GM23338 (cell line): ENCODE results near the gene ZNF532. TPM values are rescaled to one million over a fixed set of nuclear protein-coding genes. Genes with fewer than 3 reads are reported as not detected.

Experiments used
- ATAC-seq: fragments of 200-7000 bp; cut with Tn5 transposase; 3 replicates; pipeline ENCODE4 v1.9.1; 2020
- DNase-seq: peaks from one replicate; pipeline ENCODE4 v3.0.0-alpha.2; 2015; ENCODE audit warnings: low spot score
- H2AFZ ChIP-seq: fragments of 200-600 bp; sonication (generic); 2 replicates; pipeline ENCODE4 v1.8.0; 2016; ENCODE audit warnings: antibody characterized with exemption, mild to moderate bottlenecking, moderate library complexity
- H3F3A ChIP-seq: fragments of 200-600 bp; sonication (generic); replicated peaks from 2 replicates; pipeline ENCODE4 v1.8.0; 2017; ENCODE audit warnings: antibody characterized with exemption, mixed run types, low read depth
- H3K27ac ChIP-seq: fragments of 200-600 bp; sonication (generic); 2 replicates; pipeline ENCODE4 v1.6.1; 2016; ENCODE audit warnings: low read depth
- H3K27me3 ChIP-seq: fragments of 200-600 bp; sonication (generic); 2 replicates; pipeline ENCODE4 v1.8.0; 2016; ENCODE audit warnings: mild to moderate bottlenecking, mixed run types, moderate library complexity; ENCODE audit not compliant: insufficient read depth
- H3K36me3 ChIP-seq: fragments of 200-600 bp; sonication (generic); 2 replicates; pipeline ENCODE4 v1.8.0; 2016; ENCODE audit warnings: mild to moderate bottlenecking; ENCODE audit not compliant: insufficient read depth
- H3K4me1 ChIP-seq: fragments of 200-600 bp; sonication (generic); 2 replicates; pipeline ENCODE4 v1.8.0; 2016; ENCODE audit warnings: mild to moderate bottlenecking, moderate library complexity; ENCODE audit not compliant: insufficient read depth
- H3K4me2 ChIP-seq: fragments of 200-600 bp; sonication (generic); 2 replicates; pipeline ENCODE4 v1.7.1; 2017; ENCODE audit warnings: mixed run types
- H3K4me3 ChIP-seq: fragments of 200-600 bp; sonication (generic); 2 replicates; pipeline ENCODE4 v1.6.1; 2016; ENCODE audit warnings: mixed run types
- H3K79me2 ChIP-seq: fragments of 200-600 bp; sonication (generic); replicated peaks from 2 replicates; pipeline ENCODE4 v1.8.0; 2017; ENCODE audit warnings: mild to moderate bottlenecking; ENCODE audit not compliant: insufficient read depth
- H3K9me2 ChIP-seq: fragments of 200-600 bp; sonication (generic); 2 replicates; pipeline ENCODE4 v1.8.0; 2017; ENCODE audit not compliant: insufficient read depth
- H4K20me1 ChIP-seq: fragments of 200-600 bp; sonication (generic); replicated peaks from 2 replicates; pipeline ENCODE4 v1.8.0; 2017; ENCODE audit warnings: mild to moderate bottlenecking; ENCODE audit not compliant: insufficient read depth
- H3K27ac Mint-ChIP-seq: 2 replicates; pipeline ENCODE4 v1.8.0; 2020; ENCODE audit warnings: inconsistent platforms, mild to moderate bottlenecking, moderate library complexity, mixed read lengths
- H3K27me3 Mint-ChIP-seq: 3 replicates; pipeline ENCODE4 v1.8.0; 2022; ENCODE audit warnings: low read depth, mild to moderate bottlenecking, moderate library complexity, mixed read lengths, inconsistent platforms; ENCODE audit not compliant: insufficient read depth, poor library complexity
- H3K36me3 Mint-ChIP-seq: 3 replicates; pipeline ENCODE4 v1.8.0; 2021; ENCODE audit warnings: low read depth, mild to moderate bottlenecking, inconsistent platforms, moderate library complexity, mixed read lengths
- H3K4me1 Mint-ChIP-seq: 3 replicates; pipeline ENCODE4 v1.8.0; 2020; ENCODE audit warnings: mild to moderate bottlenecking, inconsistent platforms, mixed read lengths
- H3K4me3 Mint-ChIP-seq: 3 replicates; pipeline ENCODE4 v1.8.0; 2021; ENCODE audit warnings: moderate library complexity, mild to moderate bottlenecking, inconsistent platforms, mixed read lengths
- H3K9me3 Mint-ChIP-seq: 3 replicates; pipeline ENCODE4 v1.8.0; 2020; ENCODE audit warnings: moderate library complexity, mild to moderate bottlenecking, inconsistent platforms, mixed read lengths
- CREB1 ChIP-seq: fragments of 250-450 bp; sonication (Bioruptor Pico); IDR thresholded peaks from 2 replicates; pipeline ENCODE4 v1.5.0; 2020; ENCODE audit warnings: low read depth, mild to moderate bottlenecking, moderate library complexity
- EZH2 ChIP-seq: fragments of 200-600 bp; sonication (generic); IDR thresholded peaks from one replicate; pipeline ENCODE4 v1.8.0; 2017; ENCODE audit warnings: antibody characterized with exemption, mild to moderate bottlenecking, low read depth; ENCODE audit not compliant: unreplicated experiment
- EZH2phosphoT487 ChIP-seq: fragments of 200-600 bp; sonication (generic); IDR thresholded peaks from one replicate; pipeline ENCODE4 v1.8.1; 2018; ENCODE audit warnings: antibody characterized with exemption; ENCODE audit not compliant: unreplicated experiment
- JUNB ChIP-seq: IDR thresholded peaks from one replicate; pipeline ENCODE4 v1.6.1; 2016; ENCODE audit warnings: antibody characterized with exemption; ENCODE audit not compliant: unreplicated experiment
- NANOG ChIP-seq: IDR thresholded peaks from 2 replicates; pipeline ENCODE4 v1.6.1; 2016; ENCODE audit warnings: antibody characterized with exemption, borderline replicate concordance
- POLR2AphosphoS5 ChIP-seq: IDR thresholded peaks from 2 replicates; pipeline ENCODE4 v1.6.1; 2016; ENCODE audit warnings: antibody characterized with exemption, low read depth
- STAT1 ChIP-seq: IDR thresholded peaks from one replicate; pipeline ENCODE4 v1.6.1; 2016; ENCODE audit warnings: antibody characterized with exemption; ENCODE audit not compliant: unreplicated experiment
- ZNF114 ChIP-seq: fragments of 250-450 bp; sonication (Bioruptor Pico); IDR thresholded peaks from 2 replicates; pipeline ENCODE4 v1.5.0; 2020; ENCODE audit warnings: mild to moderate bottlenecking, moderate library complexity
- polyA plus RNA-seq: library from polyadenylated mRNA; unstranded; fragments of >200 nt; fragmentation: Nextera tagmentation; extraction: Ambion mirVana; gene quantifications from 2 replicates; pipeline ENCODE4 v1.2.1, GENCODE V29; 2016
- total RNA-seq: library from RNA; depleted of rRNA; stranded (reverse); fragments of >200 nt; shearing (Covaris generic); gene quantifications from 2 replicates; pipeline ENCODE4 v1.2.3, GENCODE V29; 2014
- TF ChIP-seq, protein P1 (sequence below): IDR thresholded peaks from 2 replicates; pipeline ENCODE4 v1.6.1; 2016; ENCODE audit warnings: antibody characterized with exemption
- TF ChIP-seq, protein P2 (sequence below): IDR thresholded peaks from one replicate; pipeline ENCODE4 v1.6.1; 2018; ENCODE audit warnings: antibody characterized with exemption; ENCODE audit not compliant: unreplicated experiment
- TF ChIP-seq, protein P3 (sequence below), 2 experiments: fragments of 200-600 bp in 1 of 2; sonication (generic) in 1 of 2; conservative IDR thresholded peaks; 2 replicates each; pipeline versions ENCODE4 v1.5.1 to v1.6.1; 2016 to 2017; ENCODE audit warnings: antibody characterized with exemption in 2 of 2, low read depth in 2 of 2, mild to moderate bottlenecking in 2 of 2, moderate library complexity in 1 of 2

Gene ZNF532
- total and polyA plus RNA-seq, 2 experiments from 2014 or later, result 51.5 to 225 TPM

DNA sequence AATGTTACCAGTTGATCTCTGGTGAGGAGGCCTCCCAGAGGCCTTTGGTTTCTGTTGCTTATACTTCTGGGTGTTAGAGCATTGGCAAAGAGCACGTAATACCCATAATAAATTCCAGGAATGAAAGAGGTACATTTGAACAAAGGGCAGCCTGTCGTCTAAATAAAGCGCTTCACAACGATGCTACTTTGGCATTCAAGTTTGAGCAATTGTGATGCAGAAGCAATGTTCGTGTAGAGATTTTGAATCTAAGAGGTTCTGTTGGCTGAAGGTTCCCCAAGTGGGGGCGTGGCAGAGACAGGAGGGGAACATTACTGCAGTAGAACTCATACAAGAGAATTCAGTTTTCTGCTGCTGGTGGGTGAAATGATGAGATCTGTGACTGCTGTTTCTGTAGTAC lies 27.8 kb downstream of the ZNF532 start (continued):
- TF ChIP-seq, protein P1, sequence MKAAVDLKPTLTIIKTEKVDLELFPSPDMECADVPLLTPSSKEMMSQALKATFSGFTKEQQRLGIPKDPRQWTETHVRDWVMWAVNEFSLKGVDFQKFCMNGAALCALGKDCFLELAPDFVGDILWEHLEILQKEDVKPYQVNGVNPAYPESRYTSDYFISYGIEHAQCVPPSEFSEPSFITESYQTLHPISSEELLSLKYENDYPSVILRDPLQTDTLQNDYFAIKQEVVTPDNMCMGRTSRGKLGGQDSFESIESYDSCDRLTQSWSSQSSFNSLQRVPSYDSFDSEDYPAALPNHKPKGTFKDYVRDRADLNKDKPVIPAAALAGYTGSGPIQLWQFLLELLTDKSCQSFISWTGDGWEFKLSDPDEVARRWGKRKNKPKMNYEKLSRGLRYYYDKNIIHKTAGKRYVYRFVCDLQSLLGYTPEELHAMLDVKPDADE, result no peak
- TF ChIP-seq CREB1 (no peak), STAT1 (no peak), NANOG (no peak; the same call in 1 of the 2 replicates), EZH2 (no peak), JUNB (no peak), EZH2phosphoT487 (no peak)
- TF ChIP-seq, protein P2, sequence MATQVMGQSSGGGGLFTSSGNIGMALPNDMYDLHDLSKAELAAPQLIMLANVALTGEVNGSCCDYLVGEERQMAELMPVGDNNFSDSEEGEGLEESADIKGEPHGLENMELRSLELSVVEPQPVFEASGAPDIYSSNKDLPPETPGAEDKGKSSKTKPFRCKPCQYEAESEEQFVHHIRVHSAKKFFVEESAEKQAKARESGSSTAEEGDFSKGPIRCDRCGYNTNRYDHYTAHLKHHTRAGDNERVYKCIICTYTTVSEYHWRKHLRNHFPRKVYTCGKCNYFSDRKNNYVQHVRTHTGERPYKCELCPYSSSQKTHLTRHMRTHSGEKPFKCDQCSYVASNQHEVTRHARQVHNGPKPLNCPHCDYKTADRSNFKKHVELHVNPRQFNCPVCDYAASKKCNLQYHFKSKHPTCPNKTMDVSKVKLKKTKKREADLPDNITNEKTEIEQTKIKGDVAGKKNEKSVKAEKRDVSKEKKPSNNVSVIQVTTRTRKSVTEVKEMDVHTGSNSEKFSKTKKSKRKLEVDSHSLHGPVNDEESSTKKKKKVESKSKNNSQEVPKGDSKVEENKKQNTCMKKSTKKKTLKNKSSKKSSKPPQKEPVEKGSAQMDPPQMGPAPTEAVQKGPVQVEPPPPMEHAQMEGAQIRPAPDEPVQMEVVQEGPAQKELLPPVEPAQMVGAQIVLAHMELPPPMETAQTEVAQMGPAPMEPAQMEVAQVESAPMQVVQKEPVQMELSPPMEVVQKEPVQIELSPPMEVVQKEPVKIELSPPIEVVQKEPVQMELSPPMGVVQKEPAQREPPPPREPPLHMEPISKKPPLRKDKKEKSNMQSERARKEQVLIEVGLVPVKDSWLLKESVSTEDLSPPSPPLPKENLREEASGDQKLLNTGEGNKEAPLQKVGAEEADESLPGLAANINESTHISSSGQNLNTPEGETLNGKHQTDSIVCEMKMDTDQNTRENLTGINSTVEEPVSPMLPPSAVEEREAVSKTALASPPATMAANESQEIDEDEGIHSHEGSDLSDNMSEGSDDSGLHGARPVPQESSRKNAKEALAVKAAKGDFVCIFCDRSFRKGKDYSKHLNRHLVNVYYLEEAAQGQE, result no peak

DNA sequence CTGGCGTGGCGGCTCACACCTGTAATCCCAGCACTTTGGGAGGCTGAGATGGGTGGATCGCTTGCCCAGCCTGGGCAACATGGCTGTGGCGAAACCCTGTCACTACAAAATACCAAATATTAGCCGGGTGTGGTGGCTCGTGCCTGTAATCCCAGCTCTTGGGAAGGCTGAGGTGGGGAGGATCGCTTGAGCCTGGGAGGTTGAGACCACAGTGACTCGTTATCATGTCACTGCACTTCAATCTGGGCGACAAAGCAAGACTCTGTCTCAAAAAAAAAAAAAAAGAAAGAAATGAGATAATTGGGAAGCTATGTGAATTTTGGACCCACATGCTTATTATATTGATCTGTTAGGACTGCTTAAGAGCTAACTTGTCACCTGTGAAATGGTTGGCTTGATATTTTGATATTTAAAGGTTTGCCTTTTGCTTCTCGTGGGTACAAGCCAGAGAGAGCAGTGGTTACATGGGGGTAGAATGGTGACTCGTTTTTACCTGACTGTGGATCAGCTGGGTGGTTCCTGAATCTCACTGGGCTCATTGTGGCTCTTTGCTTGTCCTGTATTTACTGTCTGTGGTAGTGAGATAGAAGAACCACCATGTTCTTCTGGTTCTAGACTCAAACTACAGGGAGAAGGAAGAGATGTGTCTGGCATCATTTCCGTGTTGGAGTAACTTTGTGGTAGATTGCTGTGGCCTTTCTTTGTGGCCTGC lies 28.9 kb downstream of the ZNF532 start:
- DNase-seq (no peak), ATAC-seq (no peak)
- Histone ChIP-seq H2AFZ (no peak overlapping the region), H4K20me1 (peaks cover 73% of the 10 kb centered on the region), H3K4me2 (0 out of 2 replicates have a peak overlapping the region, but pooled peaks have one; percentile 15), H3K9me2 (no peaks in the 10 kb centered on the region), H3K4me1 (peaks cover 68% of the 10 kb centered on the region), H3F3A (peaks cover 9% of the 10 kb centered on the region; the same call in 1 of the 2 replicates), H3K36me3 (0 out of 2 replicates have a peak, but pooled peaks cover 2% of the 10 kb centered on the region), H3K27ac (peak overlapping the region; percentile 64), H3K27me3 (no peaks in the 10 kb centered on the region), H3K4me3 (no peak overlapping the region), H3K79me2 (peaks cover 98% of the 10 kb centered on the region)
- Mint-ChIP-seq H3K4me3 (no peak overlapping the region), H3K27me3 (peaks cover 10% of the 10 kb centered on the region), H3K4me1 (peaks cover 63% of the 10 kb centered on the region), H3K9me3 (no peaks in the 10 kb centered on the region), H3K36me3 (peaks cover 82% of the 10 kb centered on the region), H3K27ac (peak overlapping the region; percentile 77)
- no peak for TF ChIP-seq JUNB
- TF ChIP-seq, protein P1, result no peak
- TF ChIP-seq CREB1, result no peak
- TF ChIP-seq ZNF114 (CRISPR knock-in tag), result no peak
- TF ChIP-seq STAT1, result no peak
- no peak for TF ChIP-seq POLR2AphosphoS5
- TF ChIP-seq, protein P3, sequence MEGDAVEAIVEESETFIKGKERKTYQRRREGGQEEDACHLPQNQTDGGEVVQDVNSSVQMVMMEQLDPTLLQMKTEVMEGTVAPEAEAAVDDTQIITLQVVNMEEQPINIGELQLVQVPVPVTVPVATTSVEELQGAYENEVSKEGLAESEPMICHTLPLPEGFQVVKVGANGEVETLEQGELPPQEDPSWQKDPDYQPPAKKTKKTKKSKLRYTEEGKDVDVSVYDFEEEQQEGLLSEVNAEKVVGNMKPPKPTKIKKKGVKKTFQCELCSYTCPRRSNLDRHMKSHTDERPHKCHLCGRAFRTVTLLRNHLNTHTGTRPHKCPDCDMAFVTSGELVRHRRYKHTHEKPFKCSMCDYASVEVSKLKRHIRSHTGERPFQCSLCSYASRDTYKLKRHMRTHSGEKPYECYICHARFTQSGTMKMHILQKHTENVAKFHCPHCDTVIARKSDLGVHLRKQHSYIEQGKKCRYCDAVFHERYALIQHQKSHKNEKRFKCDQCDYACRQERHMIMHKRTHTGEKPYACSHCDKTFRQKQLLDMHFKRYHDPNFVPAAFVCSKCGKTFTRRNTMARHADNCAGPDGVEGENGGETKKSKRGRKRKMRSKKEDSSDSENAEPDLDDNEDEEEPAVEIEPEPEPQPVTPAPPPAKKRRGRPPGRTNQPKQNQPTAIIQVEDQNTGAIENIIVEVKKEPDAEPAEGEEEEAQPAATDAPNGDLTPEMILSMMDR (conservative IDR thresholded peaks at IDR 0.05; ENCODE audit: low read depth in 2 of 2), result no peak
